Neural crest cell (in vitro differentiated cells): ENCODE results near the gene SYT6. TPM values are rescaled to one million over a fixed set of nuclear protein-coding genes. Genes with fewer than 3 reads are reported as not detected.

Experiments used
- DNase-seq: peaks from one replicate; pipeline ENCODE4 v3.0.0; 2021; ENCODE audit warnings: low read depth, mixed read lengths, low spot score
- H3K27ac Mint-ChIP-seq: one replicate; pipeline ENCODE4 v1.8.0; 2021; ENCODE audit warnings: mild to moderate bottlenecking, mixed read lengths; ENCODE audit not compliant: unreplicated experiment
- H3K27me3 Mint-ChIP-seq: 2 replicates; pipeline ENCODE4 v1.8.0; 2021; ENCODE audit warnings: low read depth, mild to moderate bottlenecking, mixed read lengths
- H3K36me3 Mint-ChIP-seq: 2 replicates; pipeline ENCODE4 v1.8.0; 2021; ENCODE audit warnings: low read depth, mild to moderate bottlenecking, mixed read lengths
- H3K4me1 Mint-ChIP-seq: 2 replicates; pipeline ENCODE4 v1.8.0; 2021; ENCODE audit warnings: mixed read lengths
- H3K4me3 Mint-ChIP-seq: one replicate; pipeline ENCODE4 v1.8.0; 2021; ENCODE audit warnings: mild to moderate bottlenecking, mixed read lengths
- H3K9me3 Mint-ChIP-seq: 2 replicates; pipeline ENCODE4 v1.8.0; 2021; ENCODE audit warnings: mixed read lengths
- CTCF ChIP-seq: fragments of 200-600 bp; sonication (generic); conservative IDR thresholded peaks from 2 replicates; pipeline ENCODE4 v1.5.0; 2021; ENCODE audit warnings: antibody characterized with exemption, mild to moderate bottlenecking
- total RNA-seq: library from RNA; stranded (reverse); gene quantifications from 2 replicates; pipeline ENCODE4 v1.2.1, GENCODE V29; 2021

The SYT6 gene
- total RNA-seq, 1 donor from 2014 or later = 3.1 TPM

- TF ChIP-seq CTCF = no peak
- Mint-ChIP-seq H3K4me1 (no peaks in the 10 kb centered on the region), H3K4me3 (no peak overlapping the region), H3K36me3 (no peaks in the 10 kb centered on the region), H3K27ac (no peak overlapping the region), H3K27me3 (peaks cover 31% of the 10 kb centered on the region), H3K9me3 (peaks cover 6% of the 10 kb centered on the region)
- no peak for DNase-seq
Measured at GRCh38 chr1:114192328-114192727, 38.7 kb upstream of the SYT6 start.

- no peaks in the 10 kb centered on the region for H3K4me1 Mint-ChIP-seq
- H3K4me3 Mint-ChIP-seq = no peak overlapping the region
- no peak for DNase-seq
- no peak for TF ChIP-seq CTCF
- peaks cover 2% of the 10 kb centered on the region for H3K9me3 Mint-ChIP-seq
- no peak overlapping the region for H3K27ac Mint-ChIP-seq
- peaks cover 9% of the 10 kb centered on the region for H3K27me3 Mint-ChIP-seq
- no peaks in the 10 kb centered on the region for H3K36me3 Mint-ChIP-seq
Measured at GRCh38 chr1:114189398-114189797, 35.7 kb upstream of the SYT6 start.

- H3K9me3 Mint-ChIP-seq = peaks cover 4% of the 10 kb centered on the region
- H3K36me3 Mint-ChIP-seq = no peaks in the 10 kb centered on the region
- TF ChIP-seq CTCF = no peak
- no peak for DNase-seq
- H3K27ac Mint-ChIP-seq = no peak overlapping the region
- no peak overlapping the region for H3K4me3 Mint-ChIP-seq
- H3K27me3 Mint-ChIP-seq = peaks cover 3% of the 10 kb centered on the region
- H3K4me1 Mint-ChIP-seq = no peaks in the 10 kb centered on the region
Measured at GRCh38 chr1:114181356-114181755, 27.7 kb upstream of the SYT6 start.

- no peak overlapping the region for H3K27ac Mint-ChIP-seq
- peaks cover 3% of the 10 kb centered on the region for H3K27me3 Mint-ChIP-seq
- peaks cover 4% of the 10 kb centered on the region for H3K9me3 Mint-ChIP-seq
- no peaks in the 10 kb centered on the region for H3K4me1 Mint-ChIP-seq
- DNase-seq = no peak
- no peaks in the 10 kb centered on the region for H3K36me3 Mint-ChIP-seq
- no peak overlapping the region for H3K4me3 Mint-ChIP-seq
- no peak for TF ChIP-seq CTCF
Measured at GRCh38 chr1:114180742-114181141, 27.1 kb upstream of the SYT6 start.

GRCh38 chr1:114178936-114179335 is 25.3 kb upstream of the SYT6 start:
- no peaks in the 10 kb centered on the region for H3K4me1 Mint-ChIP-seq
- DNase-seq = no peak
- H3K27me3 Mint-ChIP-seq = no peaks in the 10 kb centered on the region
- H3K4me3 Mint-ChIP-seq = no peak overlapping the region
- H3K9me3 Mint-ChIP-seq = no peaks in the 10 kb centered on the region
- TF ChIP-seq CTCF = no peak
- H3K27ac Mint-ChIP-seq = no peak overlapping the region
- no peaks in the 10 kb centered on the region for H3K36me3 Mint-ChIP-seq

GRCh38 chr1:114177282-114177681 is 23.6 kb upstream of the SYT6 start:
- Mint-ChIP-seq H3K9me3 (no peaks in the 10 kb centered on the region), H3K4me3 (no peak overlapping the region), H3K4me1 (no peaks in the 10 kb centered on the region), H3K27me3 (no peaks in the 10 kb centered on the region), H3K36me3 (no peaks in the 10 kb centered on the region), H3K27ac (no peak overlapping the region)
- no peak for TF ChIP-seq CTCF
- DNase-seq = no peak
